ENCODE results near the gene UPF1.
A peak's percentile ranks its signal among the peaks of the same experiment; 100 is the strongest.

The UPF1 gene

DNA sequence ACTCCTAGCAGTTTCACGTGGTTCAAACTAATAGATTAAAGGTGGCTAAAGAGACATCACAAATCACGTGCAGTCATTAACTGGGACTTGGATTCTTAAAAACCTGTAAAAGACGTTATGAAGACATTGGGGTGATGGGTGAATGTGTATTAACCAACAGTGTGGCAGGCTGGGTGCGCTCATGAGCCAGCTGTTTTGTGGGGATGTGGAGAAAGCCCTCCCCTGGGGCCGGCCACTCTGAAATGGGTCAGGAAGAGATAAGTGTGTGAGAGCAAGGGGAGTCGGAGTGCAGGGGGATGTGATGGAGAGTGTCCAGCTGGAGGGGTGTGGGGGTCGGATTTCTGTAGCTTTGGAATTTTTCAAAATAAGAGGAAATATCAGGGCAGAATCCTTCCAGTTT, 10.4 kb downstream of the UPF1 start:
- ATAC-seq, result no peak
- TF ChIP-seq RARB (CRISPR knock-in tag; IDR thresholded peaks at IDR 0.05) (no peak), BACH2 (CRISPR knock-in tag; IDR thresholded peaks at IDR 0.05; ENCODE audit: borderline replicate concordance) (no peak), ZNF8 (CRISPR knock-in tag; IDR thresholded peaks at IDR 0.05) (no peak)

DNA sequence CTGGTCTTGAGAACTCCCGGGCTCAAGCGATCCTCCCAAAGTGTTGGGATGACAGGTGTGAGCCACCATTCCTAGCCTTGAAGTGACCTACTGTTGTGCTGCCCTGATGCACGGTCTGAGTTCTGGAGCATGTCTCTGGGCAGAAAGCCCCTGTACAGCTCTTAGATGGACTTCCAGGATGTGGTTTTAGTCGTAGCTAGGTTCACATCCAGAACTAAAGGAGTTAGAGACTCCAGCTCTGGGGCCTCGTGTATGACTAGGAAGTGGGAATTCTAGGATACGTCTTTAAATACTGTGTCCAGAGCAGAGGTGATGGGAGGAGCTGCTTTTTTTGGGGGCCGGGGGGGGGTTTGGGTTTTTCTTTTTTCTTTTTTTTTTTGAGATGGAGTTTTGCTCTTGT, 12.2 kb downstream of the UPF1 start:
- TF ChIP-seq TCF4 (CRISPR knock-in tag; IDR thresholded peaks at IDR 0.05; ENCODE audit: borderline replicate concordance) (no peak), OSR1 (CRISPR knock-in tag; IDR thresholded peaks at IDR 0.05) (no peak), ARNTL (CRISPR knock-in tag; IDR thresholded peaks at IDR 0.05; ENCODE audit: borderline replicate concordance, low read depth) (no peak)
- no peak for ATAC-seq

DNA sequence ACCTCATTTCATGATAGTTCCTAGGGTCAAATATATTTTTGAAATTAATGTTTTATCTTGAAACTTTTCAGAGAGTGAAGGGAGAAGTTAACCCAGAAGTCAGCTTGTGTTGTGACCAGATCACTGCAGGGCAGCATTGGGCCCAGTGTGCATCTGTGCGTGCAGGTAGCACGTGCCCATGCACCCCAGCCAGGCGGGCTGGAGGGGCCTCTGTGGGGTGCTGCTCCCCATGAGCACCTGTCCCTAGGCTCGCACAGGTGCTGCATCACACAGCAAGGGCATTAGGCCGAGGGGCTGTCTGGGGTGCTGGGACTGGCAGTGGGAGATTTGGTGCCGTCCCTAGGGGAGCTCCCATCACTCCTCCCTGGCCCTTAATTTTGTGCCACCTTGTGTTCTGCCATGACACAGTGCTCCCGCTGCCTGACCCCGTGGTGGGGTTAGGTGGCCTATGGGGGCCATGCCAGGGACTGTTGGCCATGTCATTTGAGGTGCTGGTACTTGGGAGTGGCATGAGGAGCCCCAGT, 13.1 kb downstream of the UPF1 start:
- no peak for ATAC-seq
- no peak for TF ChIP-seq ZFP30 (CRISPR knock-in tag; IDR thresholded peaks at IDR 0.05)

DNA sequence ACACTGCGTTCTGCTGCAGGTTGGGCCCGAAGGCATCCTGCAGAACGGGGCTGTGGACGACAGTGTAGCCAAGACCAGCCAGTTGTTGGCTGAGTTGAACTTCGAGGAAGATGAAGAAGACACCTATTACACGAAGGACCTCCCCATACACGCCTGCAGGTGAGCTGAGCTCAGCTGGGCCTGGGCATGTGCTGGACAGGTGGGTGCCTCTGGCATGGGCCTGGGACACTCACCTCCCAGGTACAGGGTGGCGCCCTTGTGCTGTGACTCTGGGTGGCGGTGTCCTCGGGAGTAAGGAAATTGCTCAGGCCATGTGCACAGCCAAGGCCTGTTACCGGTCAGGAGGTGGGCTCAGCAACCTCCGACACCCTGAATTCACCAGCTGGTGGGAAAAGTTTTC, 14.2 kb downstream of the UPF1 start:
- no peak for ATAC-seq
- TF ChIP-seq GLIS3 (CRISPR knock-in tag; IDR thresholded peaks at IDR 0.05) (no peak), ISL1 (CRISPR knock-in tag; IDR thresholded peaks at IDR 0.05) (no peak), TOX (CRISPR knock-in tag; IDR thresholded peaks at IDR 0.05; ENCODE audit: borderline replicate concordance) (no peak), SNAI2 (CRISPR knock-in tag; IDR thresholded peaks at IDR 0.05) (no peak), TCF4 (CRISPR knock-in tag; IDR thresholded peaks at IDR 0.05; ENCODE audit: borderline replicate concordance) (no peak), BACH2 (CRISPR knock-in tag; IDR thresholded peaks at IDR 0.05; ENCODE audit: borderline replicate concordance) (no peak), ZNF8 (CRISPR knock-in tag; IDR thresholded peaks at IDR 0.05) (no peak), ZNF70 (CRISPR knock-in tag; IDR thresholded peaks at IDR 0.05) (no peak), ZFP30 (CRISPR knock-in tag; IDR thresholded peaks at IDR 0.05) (no peak)
- TF ChIP-seq, protein P1, sequence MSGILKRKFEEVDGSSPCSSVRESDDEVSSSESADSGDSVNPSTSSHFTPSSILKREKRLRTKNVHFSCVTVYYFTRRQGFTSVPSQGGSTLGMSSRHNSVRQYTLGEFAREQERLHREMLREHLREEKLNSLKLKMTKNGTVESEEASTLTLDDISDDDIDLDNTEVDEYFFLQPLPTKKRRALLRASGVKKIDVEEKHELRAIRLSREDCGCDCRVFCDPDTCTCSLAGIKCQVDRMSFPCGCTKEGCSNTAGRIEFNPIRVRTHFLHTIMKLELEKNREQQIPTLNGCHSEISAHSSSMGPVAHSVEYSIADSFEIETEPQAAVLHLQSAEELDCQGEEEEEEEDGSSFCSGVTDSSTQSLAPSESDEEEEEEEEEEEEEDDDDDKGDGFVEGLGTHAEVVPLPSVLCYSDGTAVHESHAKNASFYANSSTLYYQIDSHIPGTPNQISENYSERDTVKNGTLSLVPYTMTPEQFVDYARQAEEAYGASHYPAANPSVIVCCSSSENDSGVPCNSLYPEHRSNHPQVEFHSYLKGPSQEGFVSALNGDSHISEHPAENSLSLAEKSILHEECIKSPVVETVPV (CRISPR knock-in tag; IDR thresholded peaks at IDR 0.05), result no peak
- TF ChIP-seq, protein P2, sequence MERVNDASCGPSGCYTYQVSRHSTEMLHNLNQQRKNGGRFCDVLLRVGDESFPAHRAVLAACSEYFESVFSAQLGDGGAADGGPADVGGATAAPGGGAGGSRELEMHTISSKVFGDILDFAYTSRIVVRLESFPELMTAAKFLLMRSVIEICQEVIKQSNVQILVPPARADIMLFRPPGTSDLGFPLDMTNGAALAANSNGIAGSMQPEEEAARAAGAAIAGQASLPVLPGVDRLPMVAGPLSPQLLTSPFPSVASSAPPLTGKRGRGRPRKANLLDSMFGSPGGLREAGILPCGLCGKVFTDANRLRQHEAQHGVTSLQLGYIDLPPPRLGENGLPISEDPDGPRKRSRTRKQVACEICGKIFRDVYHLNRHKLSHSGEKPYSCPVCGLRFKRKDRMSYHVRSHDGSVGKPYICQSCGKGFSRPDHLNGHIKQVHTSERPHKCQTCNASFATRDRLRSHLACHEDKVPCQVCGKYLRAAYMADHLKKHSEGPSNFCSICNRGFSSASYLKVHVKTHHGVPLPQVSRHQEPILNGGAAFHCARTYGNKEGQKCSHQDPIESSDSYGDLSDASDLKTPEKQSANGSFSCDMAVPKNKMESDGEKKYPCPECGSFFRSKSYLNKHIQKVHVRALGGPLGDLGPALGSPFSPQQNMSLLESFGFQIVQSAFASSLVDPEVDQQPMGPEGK (CRISPR knock-in tag; IDR thresholded peaks at IDR 0.05; ENCODE audit: borderline replicate concordance), result no peak
- TF ChIP-seq, protein P3, sequence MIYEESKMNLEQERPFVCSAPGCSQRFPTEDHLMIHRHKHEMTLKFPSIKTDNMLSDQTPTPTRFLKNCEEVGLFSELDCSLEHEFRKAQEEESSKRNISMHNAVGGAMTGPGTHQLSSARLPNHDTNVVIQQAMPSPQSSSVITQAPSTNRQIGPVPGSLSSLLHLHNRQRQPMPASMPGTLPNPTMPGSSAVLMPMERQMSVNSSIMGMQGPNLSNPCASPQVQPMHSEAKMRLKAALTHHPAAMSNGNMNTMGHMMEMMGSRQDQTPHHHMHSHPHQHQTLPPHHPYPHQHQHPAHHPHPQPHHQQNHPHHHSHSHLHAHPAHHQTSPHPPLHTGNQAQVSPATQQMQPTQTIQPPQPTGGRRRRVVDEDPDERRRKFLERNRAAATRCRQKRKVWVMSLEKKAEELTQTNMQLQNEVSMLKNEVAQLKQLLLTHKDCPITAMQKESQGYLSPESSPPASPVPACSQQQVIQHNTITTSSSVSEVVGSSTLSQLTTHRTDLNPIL (CRISPR knock-in tag; IDR thresholded peaks at IDR 0.05; ENCODE audit: low read depth), result no peak

DNA sequence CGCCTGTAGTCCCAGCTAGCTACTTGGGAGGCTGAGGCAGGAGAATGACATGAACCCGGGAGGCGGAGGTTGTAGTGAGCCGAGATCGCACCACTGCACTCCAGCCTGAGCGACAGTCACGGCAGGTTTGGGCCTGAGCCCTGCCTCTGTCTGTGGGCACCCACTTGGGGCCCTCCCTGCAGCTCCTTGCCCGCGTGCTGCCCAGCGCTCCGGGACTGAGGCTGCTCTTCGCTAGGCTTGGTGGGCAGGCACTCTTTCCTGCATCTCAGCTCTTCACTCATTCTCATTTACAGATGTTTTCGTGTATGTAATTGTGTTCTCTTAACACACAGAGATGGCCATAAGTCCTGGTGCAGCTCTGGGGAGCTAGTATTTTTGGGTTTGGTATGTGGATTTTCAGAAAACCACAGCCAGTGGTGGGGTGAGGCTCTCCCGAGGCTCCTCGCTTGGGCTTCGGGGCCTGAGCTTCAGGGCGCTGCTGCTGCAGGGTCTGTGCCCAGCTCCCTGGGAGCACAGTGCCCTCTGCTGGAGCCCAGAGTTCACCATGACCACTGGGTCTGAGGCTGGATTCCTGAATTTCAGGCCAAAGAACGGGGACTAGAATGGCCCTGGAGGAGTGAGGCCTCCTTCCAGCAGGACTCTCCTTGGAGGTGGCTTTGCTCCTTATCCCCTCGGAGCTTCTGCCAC, 15.2 kb downstream of the UPF1 start:
- TF ChIP-seq SNAI2 (CRISPR knock-in tag; IDR thresholded peaks at IDR 0.05) (no peak), ZNF8 (CRISPR knock-in tag; IDR thresholded peaks at IDR 0.05) (no peak), ARNTL (CRISPR knock-in tag; IDR thresholded peaks at IDR 0.05; ENCODE audit: borderline replicate concordance, low read depth) (no peak), TCF4 (CRISPR knock-in tag; IDR thresholded peaks at IDR 0.05; ENCODE audit: borderline replicate concordance) (no peak)
- TF ChIP-seq, protein P3 (CRISPR knock-in tag; IDR thresholded peaks at IDR 0.05; ENCODE audit: low read depth), result no peak
- ATAC-seq, result peak; percentile 91

DNA sequence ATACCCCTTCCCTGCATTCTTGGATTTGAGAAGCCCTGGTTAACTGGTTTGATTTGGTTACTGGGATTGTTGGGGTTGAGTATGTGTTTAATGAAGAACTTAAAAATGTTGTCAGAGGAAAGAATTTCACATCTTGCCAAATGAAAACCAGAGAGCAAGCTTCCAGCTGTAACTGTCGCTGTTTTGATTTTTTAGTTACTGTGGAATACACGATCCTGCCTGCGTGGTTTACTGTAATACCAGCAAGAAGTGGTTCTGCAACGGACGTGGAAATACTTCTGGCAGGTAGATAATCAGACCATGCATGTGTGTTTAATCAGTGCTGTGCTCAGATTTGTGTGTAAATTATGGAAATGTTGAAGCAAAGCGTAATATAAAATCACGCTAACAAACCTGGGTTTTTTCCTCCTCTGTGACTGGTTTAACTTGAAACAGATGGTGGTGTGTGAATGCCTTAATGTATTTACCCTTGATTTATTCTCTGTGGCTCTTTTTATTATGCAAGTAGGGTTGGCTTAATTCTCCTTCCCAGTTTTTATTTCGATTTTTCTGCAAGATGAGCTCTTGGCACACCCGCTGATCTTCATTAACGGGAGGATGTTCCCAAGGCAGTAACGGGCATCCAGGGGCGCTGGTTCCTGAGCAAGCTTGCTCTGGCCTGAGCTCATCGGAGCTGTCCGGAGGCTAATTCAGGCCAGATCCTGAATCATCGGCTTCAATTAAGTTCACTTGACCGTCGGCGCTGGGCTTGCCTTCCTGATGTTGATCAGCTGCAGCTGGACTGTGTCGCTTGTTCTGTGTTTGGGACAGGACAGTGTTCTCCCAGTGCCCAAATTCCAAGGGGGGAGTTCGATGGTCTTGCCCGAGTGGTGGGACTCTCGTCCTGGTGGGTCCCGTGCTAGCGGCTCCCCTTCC, 16.0 kb downstream of the UPF1 start:
- TF ChIP-seq ZFP3 (CRISPR knock-in tag; IDR thresholded peaks at IDR 0.05) (no peak), TCF4 (CRISPR knock-in tag; IDR thresholded peaks at IDR 0.05; ENCODE audit: borderline replicate concordance) (peak; percentile 74; the same call in 1 of the 2 replicates)
- TF ChIP-seq, protein P4, sequence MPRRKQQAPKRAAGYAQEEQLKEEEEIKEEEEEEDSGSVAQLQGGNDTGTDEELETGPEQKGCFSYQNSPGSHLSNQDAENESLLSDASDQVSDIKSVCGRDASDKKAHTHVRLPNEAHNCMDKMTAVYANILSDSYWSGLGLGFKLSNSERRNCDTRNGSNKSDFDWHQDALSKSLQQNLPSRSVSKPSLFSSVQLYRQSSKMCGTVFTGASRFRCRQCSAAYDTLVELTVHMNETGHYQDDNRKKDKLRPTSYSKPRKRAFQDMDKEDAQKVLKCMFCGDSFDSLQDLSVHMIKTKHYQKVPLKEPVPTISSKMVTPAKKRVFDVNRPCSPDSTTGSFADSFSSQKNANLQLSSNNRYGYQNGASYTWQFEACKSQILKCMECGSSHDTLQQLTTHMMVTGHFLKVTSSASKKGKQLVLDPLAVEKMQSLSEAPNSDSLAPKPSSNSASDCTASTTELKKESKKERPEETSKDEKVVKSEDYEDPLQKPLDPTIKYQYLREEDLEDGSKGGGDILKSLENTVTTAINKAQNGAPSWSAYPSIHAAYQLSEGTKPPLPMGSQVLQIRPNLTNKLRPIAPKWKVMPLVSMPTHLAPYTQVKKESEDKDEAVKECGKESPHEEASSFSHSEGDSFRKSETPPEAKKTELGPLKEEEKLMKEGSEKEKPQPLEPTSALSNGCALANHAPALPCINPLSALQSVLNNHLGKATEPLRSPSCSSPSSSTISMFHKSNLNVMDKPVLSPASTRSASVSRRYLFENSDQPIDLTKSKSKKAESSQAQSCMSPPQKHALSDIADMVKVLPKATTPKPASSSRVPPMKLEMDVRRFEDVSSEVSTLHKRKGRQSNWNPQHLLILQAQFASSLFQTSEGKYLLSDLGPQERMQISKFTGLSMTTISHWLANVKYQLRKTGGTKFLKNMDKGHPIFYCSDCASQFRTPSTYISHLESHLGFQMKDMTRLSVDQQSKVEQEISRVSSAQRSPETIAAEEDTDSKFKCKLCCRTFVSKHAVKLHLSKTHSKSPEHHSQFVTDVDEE (CRISPR knock-in tag; IDR thresholded peaks at IDR 0.05), result 0 out of 2 replicates have a peak, but pooled peaks have one; percentile 64
- peak; percentile 83 for ATAC-seq

Measured in SK-N-SH treated with all-trans-retinoic acid at 6 μM for 48 hours (cell line).